Right lobe of liver (tissue), 4 donors: ENCODE results near the gene CCDC178.

Experiments
- CTCF ChIP-seq, 4 donors: fragments of 200-600 bp in 3 of 4; fragments of 450-650 bp in 1 of 4; IDR thresholded peaks; one replicate each; pipeline versions ENCODE4 v1.5.1 to v1.8.0; 2016 to 2022; ENCODE audit warnings: antibody characterized with exemption in 4 of 4, mild to moderate bottlenecking in 2 of 4
- POLR2A ChIP-seq: fragments of 450-650 bp; IDR thresholded peaks from one replicate; pipeline ENCODE4 v1.6.1; 2017; ENCODE audit warnings: antibody characterized with exemption, mild to moderate bottlenecking
- donor health status: DM: no; HTN: no; CAD: no.
- donor health status: DM: no; HTN: no; CAD: no.
- donor health status: DM: no; HTN: yes; CAD: no.

GRCh38 chr18:33460681-33461080 lies 20.2 kb upstream of the CCDC178 start:
- no peak for TF ChIP-seq CTCF (IDR thresholded peaks at IDR 0.05)
- no peak for TF ChIP-seq POLR2A
